GM21367 (cell line): ENCODE data around the gene MAP2K5.
"Not testable (repeated sequence)": the region's sequence is repeated elsewhere in the genome, so short reads cannot be mapped to it uniquely, and the experiment has no call there.

ENCODE experiments used
- ATAC-seq: cut with Tn5 transposase; IDR thresholded peaks from one replicate; pipeline ENCODE4 v1.9.1; 2021; ENCODE audit not compliant: unreplicated experiment

The MAP2K5 gene

GRCh38 chr15:67592245-67592644 lies 49.7 kb downstream of the MAP2K5 start:
- ATAC-seq: no peak

GRCh38 chr15:67593562-67593961 lies 51.1 kb downstream of the MAP2K5 start:
- ATAC-seq: no peak

GRCh38 chr15:67594770-67595169 lies 52.3 kb downstream of the MAP2K5 start:
- no peak for ATAC-seq

GRCh38 chr15:67595572-67595971 lies 53.1 kb downstream of the MAP2K5 start:
- no peak for ATAC-seq

GRCh38 chr15:67601073-67601472 lies 58.6 kb downstream of the MAP2K5 start:
- ATAC-seq: no peak

GRCh38 chr15:67603063-67603462 lies 60.6 kb downstream of the MAP2K5 start:
- no peak for ATAC-seq

- ATAC-seq: no peak
These were observed 63.4 kb downstream of the MAP2K5 start for GRCh38 chr15:67605871-67606270.

GRCh38 chr15:67606742-67607141 lies 64.2 kb downstream of the MAP2K5 start:
- no peak for ATAC-seq

- ATAC-seq: no peak
These were observed 64.8 kb downstream of the MAP2K5 start for GRCh38 chr15:67607329-67607728.

- no peak for ATAC-seq
These were observed 65.6 kb downstream of the MAP2K5 start for GRCh38 chr15:67607959-67608637.

GRCh38 chr15:67608638-67608959 lies 66.1 kb downstream of the MAP2K5 start:
- no peak for ATAC-seq

- no peak for ATAC-seq
These were observed 69.2 kb downstream of the MAP2K5 start for GRCh38 chr15:67611370-67612369.

- no peak for ATAC-seq
These were observed 70.7 kb downstream of the MAP2K5 start for GRCh38 chr15:67613211-67613610.

GRCh38 chr15:67613708-67614107 lies 71.2 kb downstream of the MAP2K5 start:
- ATAC-seq: no peak

- ATAC-seq: not testable (repeated sequence)
These were observed 72.6 kb downstream of the MAP2K5 start for GRCh38 chr15:67615131-67615534.

- ATAC-seq: no peak
These were observed 75.8 kb downstream of the MAP2K5 start for GRCh38 chr15:67618297-67618696.

GRCh38 chr15:67622110-67622509 lies 79.6 kb downstream of the MAP2K5 start:
- ATAC-seq: no peak

- ATAC-seq: no peak
These were observed 89.8 kb downstream of the MAP2K5 start for GRCh38 chr15:67632261-67632660.

GRCh38 chr15:67635950-67636349 lies 93.4 kb downstream of the MAP2K5 start:
- ATAC-seq: not testable (repeated sequence)

- ATAC-seq: no peak
These were observed 97.1 kb downstream of the MAP2K5 start for GRCh38 chr15:67639591-67639990.

GRCh38 chr15:67641453-67641852 lies 99.0 kb downstream of the MAP2K5 start:
- no peak for ATAC-seq

GRCh38 chr15:67646847-67647246 lies 104.3 kb downstream of the MAP2K5 start:
- ATAC-seq: no peak
